MM.1S (cell line): ENCODE data around the gene MACROH2A2.

Experiments used
- EZH2 ChIP-seq: fragments of 300-600 bp; sonication (generic); optimal IDR thresholded peaks from 2 replicates; pipeline ENCODE3; 2017; ENCODE audit warnings: low read depth, mild to moderate bottlenecking, antibody characterized with exemption, low read length, mixed read lengths
- EZH2phosphoT487 ChIP-seq: fragments of 300-600 bp; sonication (generic); IDR thresholded peaks from 2 replicates; pipeline ENCODE4 v1.6.1; 2018; ENCODE audit warnings: antibody characterized with exemption, low read length
- TF ChIP-seq, protein P1 (sequence below): fragments of 300-600 bp; sonication (generic); IDR thresholded peaks from 2 replicates; pipeline ENCODE4 v1.5.1; 2016; ENCODE audit warnings: antibody characterized with exemption, low read length, mixed read lengths

DNA sequence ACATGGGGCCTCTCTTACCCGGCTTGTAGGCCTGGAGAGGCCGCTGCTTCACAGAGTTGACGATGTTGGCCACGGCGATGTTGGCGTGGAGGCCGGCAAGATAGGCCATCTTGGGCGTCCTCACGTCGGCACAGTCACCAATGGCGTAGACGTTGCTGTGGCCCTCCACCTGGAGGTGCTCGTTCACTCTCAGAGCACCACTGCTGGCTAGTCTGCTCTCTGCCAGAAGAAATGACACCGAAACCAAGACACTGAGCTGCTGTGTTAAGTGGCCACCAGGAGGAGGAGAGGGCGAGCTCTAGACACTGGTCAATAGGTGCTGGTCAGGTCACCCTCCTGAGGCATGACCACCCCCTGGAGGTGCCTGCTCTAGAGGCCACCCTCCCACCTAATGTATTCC, 62.3 kb downstream of the MACROH2A2 start:
- TF ChIP-seq, protein P1, sequence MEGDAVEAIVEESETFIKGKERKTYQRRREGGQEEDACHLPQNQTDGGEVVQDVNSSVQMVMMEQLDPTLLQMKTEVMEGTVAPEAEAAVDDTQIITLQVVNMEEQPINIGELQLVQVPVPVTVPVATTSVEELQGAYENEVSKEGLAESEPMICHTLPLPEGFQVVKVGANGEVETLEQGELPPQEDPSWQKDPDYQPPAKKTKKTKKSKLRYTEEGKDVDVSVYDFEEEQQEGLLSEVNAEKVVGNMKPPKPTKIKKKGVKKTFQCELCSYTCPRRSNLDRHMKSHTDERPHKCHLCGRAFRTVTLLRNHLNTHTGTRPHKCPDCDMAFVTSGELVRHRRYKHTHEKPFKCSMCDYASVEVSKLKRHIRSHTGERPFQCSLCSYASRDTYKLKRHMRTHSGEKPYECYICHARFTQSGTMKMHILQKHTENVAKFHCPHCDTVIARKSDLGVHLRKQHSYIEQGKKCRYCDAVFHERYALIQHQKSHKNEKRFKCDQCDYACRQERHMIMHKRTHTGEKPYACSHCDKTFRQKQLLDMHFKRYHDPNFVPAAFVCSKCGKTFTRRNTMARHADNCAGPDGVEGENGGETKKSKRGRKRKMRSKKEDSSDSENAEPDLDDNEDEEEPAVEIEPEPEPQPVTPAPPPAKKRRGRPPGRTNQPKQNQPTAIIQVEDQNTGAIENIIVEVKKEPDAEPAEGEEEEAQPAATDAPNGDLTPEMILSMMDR, result no peak
- TF ChIP-seq EZH2 (no peak), EZH2phosphoT487 (no peak)
